HFFc6 (cell line): Measurements from ENCODE around the gene FOXL1. TPM values are rescaled to one million over a fixed set of nuclear protein-coding genes. Genes with fewer than 3 reads are reported as not detected.
A peak's percentile ranks its signal among the peaks of the same experiment; 100 is the strongest.

Experiments
- DNase-seq: peaks from one replicate; pipeline ENCODE4 v3.0.0-alpha.2; 2018
- H3K27ac Mint-ChIP-seq: 2 replicates; pipeline ENCODE4 v1.8.0; 2020; ENCODE audit warnings: mild to moderate bottlenecking, mixed read lengths
- H3K27me3 Mint-ChIP-seq: 2 replicates; pipeline ENCODE4 v1.8.0; 2021; ENCODE audit warnings: mild to moderate bottlenecking, moderate library complexity, mixed read lengths; ENCODE audit not compliant: insufficient read depth
- H3K36me3 Mint-ChIP-seq: 2 replicates; pipeline ENCODE4 v1.8.0; 2021; ENCODE audit warnings: low read depth, mixed read lengths
- H3K4me1 Mint-ChIP-seq: 2 replicates; pipeline ENCODE4 v1.8.0; 2020; ENCODE audit warnings: low read depth, mixed read lengths
- H3K4me3 Mint-ChIP-seq: 2 replicates; pipeline ENCODE4 v1.8.0; 2020; ENCODE audit warnings: mild to moderate bottlenecking, moderate library complexity, mixed read lengths
- H3K9me3 Mint-ChIP-seq: 2 replicates; pipeline ENCODE4 v1.8.0; 2020; ENCODE audit warnings: mild to moderate bottlenecking, mixed read lengths
- total RNA-seq, 6 experiments: library from RNA; stranded (reverse); fragmentation: NEBNext Ultra II Directional; extraction: Animal tissue kit (Norgen Biotek cat#: 25700); gene quantifications; 2 replicates in 1 of 6; 3 replicates in 5 of 6; pipeline ENCODE4 v1.2.3, GENCODE V29; 2021
- TF ChIP-seq, protein P1 (sequence below): fragments of 200-600 bp; sonication (generic); IDR thresholded peaks from 2 replicates; pipeline ENCODE4 v1.5.0; 2021; ENCODE audit warnings: antibody characterized with exemption, mild to moderate bottlenecking

The FOXL1 gene
- total RNA-seq, 6 experiments from 2014 or later, result 20.2 to 25.3 (median 21.6) TPM

DNA sequence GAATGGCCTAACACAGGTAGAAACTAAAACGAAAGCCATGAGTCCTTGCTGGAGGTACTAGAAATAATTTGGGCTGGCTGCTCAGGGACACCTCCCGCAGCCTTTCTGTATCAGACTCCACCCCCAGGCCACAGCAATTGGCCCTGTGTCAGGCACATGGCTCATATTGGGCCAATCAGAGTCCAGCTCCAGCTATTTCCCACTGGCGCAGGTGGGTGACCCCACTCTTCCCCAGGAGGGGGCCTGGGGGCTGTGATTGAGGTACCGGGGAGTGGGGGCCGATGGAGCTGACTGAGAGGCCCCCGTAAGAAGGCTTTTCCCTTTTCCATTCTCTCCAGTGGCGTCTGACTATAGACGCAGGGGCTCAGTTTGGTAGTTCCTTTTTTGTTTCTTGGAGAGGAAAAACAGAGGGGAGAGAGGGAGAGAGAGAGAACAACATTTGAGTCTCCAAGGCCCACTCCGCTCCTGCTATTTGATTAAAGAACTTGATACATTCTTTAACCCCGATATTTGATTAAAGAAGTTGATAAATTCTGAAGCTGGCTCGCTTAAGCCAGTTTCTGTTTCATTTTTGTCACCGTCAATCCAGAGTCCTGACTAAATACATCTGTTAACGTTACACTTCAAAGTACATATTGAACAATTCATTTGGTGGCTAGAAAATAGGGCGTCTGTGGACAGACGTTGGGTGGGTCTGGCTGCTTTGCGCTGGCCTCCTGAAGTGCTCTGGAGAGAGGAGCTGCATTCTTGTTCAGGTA is 26.3 kb downstream of the FOXL1 start:
- no peak overlapping the region for H3K4me3 Mint-ChIP-seq
- H3K27ac Mint-ChIP-seq, result no peak overlapping the region
- DNase-seq, result no peak
- peaks cover 48% of the 10 kb centered on the region for H3K4me1 Mint-ChIP-seq
- peaks cover 8% of the 10 kb centered on the region; the same call in 1 of the 2 replicates for H3K9me3 Mint-ChIP-seq
- H3K36me3 Mint-ChIP-seq, result peaks cover 5% of the 10 kb centered on the region; the same call in 1 of the 2 replicates
- TF ChIP-seq, protein P1, sequence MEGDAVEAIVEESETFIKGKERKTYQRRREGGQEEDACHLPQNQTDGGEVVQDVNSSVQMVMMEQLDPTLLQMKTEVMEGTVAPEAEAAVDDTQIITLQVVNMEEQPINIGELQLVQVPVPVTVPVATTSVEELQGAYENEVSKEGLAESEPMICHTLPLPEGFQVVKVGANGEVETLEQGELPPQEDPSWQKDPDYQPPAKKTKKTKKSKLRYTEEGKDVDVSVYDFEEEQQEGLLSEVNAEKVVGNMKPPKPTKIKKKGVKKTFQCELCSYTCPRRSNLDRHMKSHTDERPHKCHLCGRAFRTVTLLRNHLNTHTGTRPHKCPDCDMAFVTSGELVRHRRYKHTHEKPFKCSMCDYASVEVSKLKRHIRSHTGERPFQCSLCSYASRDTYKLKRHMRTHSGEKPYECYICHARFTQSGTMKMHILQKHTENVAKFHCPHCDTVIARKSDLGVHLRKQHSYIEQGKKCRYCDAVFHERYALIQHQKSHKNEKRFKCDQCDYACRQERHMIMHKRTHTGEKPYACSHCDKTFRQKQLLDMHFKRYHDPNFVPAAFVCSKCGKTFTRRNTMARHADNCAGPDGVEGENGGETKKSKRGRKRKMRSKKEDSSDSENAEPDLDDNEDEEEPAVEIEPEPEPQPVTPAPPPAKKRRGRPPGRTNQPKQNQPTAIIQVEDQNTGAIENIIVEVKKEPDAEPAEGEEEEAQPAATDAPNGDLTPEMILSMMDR, result no peak
- no peaks in the 10 kb centered on the region for H3K27me3 Mint-ChIP-seq

DNA sequence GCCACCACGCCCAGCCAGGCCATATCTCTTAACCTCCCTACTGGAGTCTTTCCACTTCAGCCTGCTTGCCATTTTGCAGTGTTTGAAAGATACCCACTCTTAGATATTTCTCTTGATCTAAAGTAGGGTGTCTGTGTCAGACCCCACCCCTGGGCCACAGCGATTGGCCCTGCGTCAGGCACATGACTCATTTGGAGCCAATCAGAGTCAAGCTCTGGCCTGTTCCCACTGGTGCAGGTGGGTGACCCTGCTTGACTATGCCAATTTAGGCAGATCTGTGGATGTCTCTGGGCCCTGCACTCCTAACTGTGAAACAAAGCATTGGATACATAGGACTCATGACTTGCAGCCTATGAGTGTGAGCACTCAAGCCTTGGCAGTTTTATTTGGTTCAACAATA is 27.6 kb downstream of the FOXL1 start:
- H3K9me3 Mint-ChIP-seq, result peaks cover 8% of the 10 kb centered on the region; the same call in 1 of the 2 replicates
- no peaks in the 10 kb centered on the region for H3K27me3 Mint-ChIP-seq
- peaks cover 50% of the 10 kb centered on the region for H3K4me1 Mint-ChIP-seq
- TF ChIP-seq, protein P1, result no peak
- peaks cover 5% of the 10 kb centered on the region; the same call in 1 of the 2 replicates for H3K36me3 Mint-ChIP-seq
- no peak overlapping the region for H3K4me3 Mint-ChIP-seq
- H3K27ac Mint-ChIP-seq, result no peak overlapping the region
- no peak for DNase-seq

DNA sequence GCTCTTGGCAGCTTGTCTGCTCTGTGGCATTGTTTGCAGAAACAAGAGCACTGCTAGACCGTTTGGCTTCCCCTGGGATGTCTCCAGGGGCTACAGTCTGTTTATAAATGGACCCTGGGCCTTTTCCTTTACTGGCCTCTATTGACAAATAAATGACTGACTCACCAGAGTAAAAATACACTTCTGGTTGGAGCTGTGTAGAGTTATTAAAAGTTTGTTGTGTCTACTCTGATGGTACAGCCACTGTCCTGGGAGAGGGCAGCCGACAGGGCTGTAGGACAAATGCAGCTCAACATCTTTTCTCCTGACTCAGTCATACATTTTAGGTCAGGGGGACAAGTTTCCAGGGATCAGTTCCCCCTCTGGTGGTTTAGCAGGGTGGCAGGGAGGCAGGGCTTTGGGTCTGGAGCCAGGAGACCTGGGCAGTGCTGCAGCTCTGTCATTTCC is 30.0 kb downstream of the FOXL1 start:
- Mint-ChIP-seq H3K36me3 (peaks cover 5% of the 10 kb centered on the region; the same call in 1 of the 2 replicates), H3K27me3 (no peaks in the 10 kb centered on the region), H3K4me3 (peak overlapping the region; percentile 76), H3K4me1 (peaks cover 51% of the 10 kb centered on the region), H3K27ac (peak overlapping the region; percentile 97), H3K9me3 (peaks cover 8% of the 10 kb centered on the region; the same call in 1 of the 2 replicates)
- no peak for DNase-seq
- TF ChIP-seq, protein P1, result peak; percentile 51

DNA sequence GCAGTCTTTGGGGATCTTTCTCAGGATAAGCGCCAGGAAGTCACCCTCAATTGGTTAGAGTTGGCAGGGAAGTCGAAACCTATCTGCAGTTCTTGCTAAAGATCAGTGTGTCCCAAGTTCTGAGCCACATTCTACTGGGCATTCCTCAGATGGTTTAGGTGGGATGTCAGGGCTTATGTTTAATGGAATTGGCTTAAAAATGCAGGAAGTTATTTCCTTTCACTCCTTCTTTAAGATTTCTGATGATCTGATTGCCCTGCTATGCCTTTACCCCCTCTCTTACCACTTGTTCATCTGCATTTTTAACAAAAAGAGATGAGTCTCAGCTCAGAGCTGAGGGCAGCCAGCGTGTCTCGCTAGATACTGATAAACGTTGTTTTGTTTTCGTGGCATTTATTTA is 30.8 kb downstream of the FOXL1 start:
- peak overlapping the region; percentile 97 for H3K27ac Mint-ChIP-seq
- peaks cover 8% of the 10 kb centered on the region; the same call in 1 of the 2 replicates for H3K9me3 Mint-ChIP-seq
- peaks cover 5% of the 10 kb centered on the region; the same call in 1 of the 2 replicates for H3K36me3 Mint-ChIP-seq
- peak; percentile 96 for DNase-seq
- H3K4me3 Mint-ChIP-seq, result peak overlapping the region; percentile 76
- peaks cover 57% of the 10 kb centered on the region for H3K4me1 Mint-ChIP-seq
- no peaks in the 10 kb centered on the region; the same call in 1 of the 2 replicates for H3K27me3 Mint-ChIP-seq
- TF ChIP-seq, protein P1, result no peak

DNA sequence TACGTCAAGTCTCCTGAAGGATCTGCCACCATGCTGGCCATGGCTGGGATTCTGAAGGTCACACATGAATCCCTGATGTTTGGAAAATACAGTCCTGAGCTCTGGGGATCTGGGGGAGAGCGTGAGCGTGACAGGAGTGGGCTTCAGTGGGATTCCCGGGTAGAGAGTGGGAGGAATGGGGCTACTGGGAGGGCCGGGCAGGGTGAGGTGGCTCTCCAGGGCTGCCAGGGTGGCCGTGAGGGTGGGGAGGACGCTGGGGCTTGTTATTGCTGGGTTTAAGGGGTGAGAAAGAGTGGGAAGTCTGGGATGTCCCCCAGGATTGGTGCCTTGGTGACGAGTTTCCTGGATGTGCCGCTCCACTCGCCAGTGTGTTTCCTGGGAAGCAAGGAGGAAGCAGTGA is 31.3 kb downstream of the FOXL1 start:
- Mint-ChIP-seq H3K27me3 (no peaks in the 10 kb centered on the region; the same call in 1 of the 2 replicates), H3K4me3 (peak overlapping the region; percentile 76), H3K27ac (peak overlapping the region; percentile 97), H3K4me1 (peaks cover 62% of the 10 kb centered on the region), H3K36me3 (peaks cover 5% of the 10 kb centered on the region; the same call in 1 of the 2 replicates), H3K9me3 (peaks cover 8% of the 10 kb centered on the region; the same call in 1 of the 2 replicates)
- DNase-seq, result no peak
- TF ChIP-seq, protein P1, result no peak
